ENCODE results near the gene SMNDC1. TPM values are rescaled to one million over a fixed set of nuclear protein-coding genes. Genes with fewer than 3 reads are reported as not detected.
A peak's percentile ranks its signal among the peaks of the same experiment; 100 is the strongest.
"Not testable (repeated sequence)": the region's sequence is repeated elsewhere in the genome, so short reads cannot be mapped to it uniquely, and the experiment has no call there.

Gene SMNDC1
- total and polyA plus RNA-seq, 4 donors, result 4.9 to 6.8 (median 6.0) TPM

GRCh38 chr10:110273474-110273873 lies 31.2 kb downstream of the SMNDC1 start:
- no peak for TF ChIP-seq NR2F2 (IDR thresholded peaks at IDR 0.05)
- no peak for TF ChIP-seq GABPA (IDR thresholded peaks at IDR 0.05 in 1 of 2, conservative IDR thresholded peaks at IDR 0.05 in 1 of 2)
- TF ChIP-seq YY1 (IDR thresholded peaks at IDR 0.05), result peak; percentile 29
- TF ChIP-seq HNF4A (conservative IDR thresholded peaks at IDR 0.05), result peak in 1 of 2 donors; percentile 37
- peak in 1 of 2 donors; percentile 40 for TF ChIP-seq JUND (IDR thresholded peaks at IDR 0.05)
- TF ChIP-seq TAF1 (conservative IDR thresholded peaks at IDR 0.05), result no peak
- Histone ChIP-seq H3K4me1 (ENCODE audit: control insufficient read depth in 4 of 4, insufficient read depth in 4 of 4, low read length in 3 of 4) (peaks cover 6 to 21% (median 16%) of the 10 kb centered on the region in 4 donors), H3K9me3 (ENCODE audit: control insufficient read depth in 4 of 4, low read length in 3 of 4) (no peaks in the 10 kb centered on the region), H3K27me3 (ENCODE audit: control insufficient read depth in 4 of 4, insufficient read depth in 4 of 4, low read length in 3 of 4) (no peaks in the 10 kb centered on the region), H3K36me3 (ENCODE audit: control insufficient read depth in 4 of 4, insufficient read depth in 3 of 4, low read depth in 1 of 4, low read length in 3 of 4) (peaks cover 0 to 2% (median 0%) of the 10 kb centered on the region in 4 donors), H3K4me3 (ENCODE audit: low read depth in 1 of 3, low read length in 3 of 3) (no peak overlapping the region), H3K27ac (ENCODE audit: low read depth in 1 of 2, low read length in 2 of 2) (no peak overlapping the region), H3K9ac (ENCODE audit: low read depth in 1 of 2, low read length in 2 of 2) (no peak overlapping the region)
- no peak for DNase-seq (ENCODE audit: low spot score)
- WGBS, result 53% methylated on average over 4 of the region's 4 CpGs

- DNase-seq (ENCODE audit: low spot score); H3K36me3 ChIP-seq (ENCODE audit: control insufficient read depth in 4 of 4, insufficient read depth in 3 of 4, low read depth in 1 of 4, low read length in 3 of 4); H3K27me3 ChIP-seq (ENCODE audit: control insufficient read depth in 4 of 4, insufficient read depth in 4 of 4, low read length in 3 of 4); H3K4me3 ChIP-seq (ENCODE audit: low read depth in 1 of 3, low read length in 3 of 3); H3K27ac ChIP-seq (ENCODE audit: low read depth in 1 of 2, low read length in 2 of 2); H3K9ac ChIP-seq (ENCODE audit: low read depth in 1 of 2, low read length in 2 of 2); H3K9me3 ChIP-seq (ENCODE audit: control insufficient read depth in 4 of 4, low read length in 3 of 4): not testable (repeated sequence)
- H3K4me1 ChIP-seq (ENCODE audit: control insufficient read depth in 4 of 4, insufficient read depth in 4 of 4, low read length in 3 of 4), result peaks cover 6 to 23% (median 20%) of the 10 kb centered on the region in 4 donors
- WGBS, result 96% methylated on average over 15 of the region's 15 CpGs
Observed at GRCh38 chr10:110272995-110273394, 31.7 kb downstream of the SMNDC1 start.

GRCh38 chr10:110269374-110270318 lies 35.1 kb downstream of the SMNDC1 start:
- H3K36me3 ChIP-seq (ENCODE audit: control insufficient read depth in 4 of 4, insufficient read depth in 3 of 4, low read depth in 1 of 4, low read length in 3 of 4), result no peaks in the 10 kb centered on the region
- no peaks in the 10 kb centered on the region for H3K9me3 ChIP-seq (ENCODE audit: control insufficient read depth in 4 of 4, low read length in 3 of 4)
- DNase-seq (ENCODE audit: low spot score), result no peak
- peaks cover 6 to 28% (median 22%) of the 10 kb centered on the region in 4 donors for H3K4me1 ChIP-seq (ENCODE audit: control insufficient read depth in 4 of 4, insufficient read depth in 4 of 4, low read length in 3 of 4)
- peak overlapping the region; percentile 55 to 97 for H3K9ac ChIP-seq (ENCODE audit: low read depth in 1 of 2, low read length in 2 of 2)
- H3K27ac ChIP-seq (ENCODE audit: low read depth in 1 of 2, low read length in 2 of 2), result peak overlapping the region; percentile 94 to 98
- peak overlapping the region; percentile 55 to 69 (median 65) for H3K4me3 ChIP-seq (ENCODE audit: low read depth in 1 of 3, low read length in 3 of 3)
- peak; percentile 93 to 94 for TF ChIP-seq HNF4A (conservative IDR thresholded peaks at IDR 0.05)
- TF ChIP-seq EGR1 (IDR thresholded peaks at IDR 0.05; ENCODE audit: low read depth in 2 of 2), result peak in 1 of 2 donors; percentile 20
- TF ChIP-seq SP1 (IDR thresholded peaks at IDR 0.05), result peak; percentile 85
- TF ChIP-seq CTCF (IDR thresholded peaks at IDR 0.05; ENCODE audit: low read depth, low read length, missing input control), result no peak
- peak in 1 of 2 donors; percentile 22 for TF ChIP-seq GABPA (IDR thresholded peaks at IDR 0.05 in 1 of 2, conservative IDR thresholded peaks at IDR 0.05 in 1 of 2)
- TF ChIP-seq RAD21 (IDR thresholded peaks at IDR 0.05), result peak; percentile 34 to 50
- peak; percentile 86 for TF ChIP-seq FOXA2 (IDR thresholded peaks at IDR 0.05)
- TF ChIP-seq HNF4G (IDR thresholded peaks at IDR 0.05), result peak; percentile 80
- peak; percentile 60 for TF ChIP-seq ATF3 (IDR thresholded peaks at IDR 0.05)
- peak; percentile 34 for TF ChIP-seq TAF1 (conservative IDR thresholded peaks at IDR 0.05)
- TF ChIP-seq JUND (IDR thresholded peaks at IDR 0.05), result peak; percentile 51 to 80
- TF ChIP-seq FOXA1 (IDR thresholded peaks at IDR 0.05), result peak; percentile 65
- TF ChIP-seq ZBTB33 (IDR thresholded peaks at IDR 0.05), result peak; percentile 78
- peak; percentile 83 for TF ChIP-seq YY1 (IDR thresholded peaks at IDR 0.05)
- TF ChIP-seq NR2F2 (IDR thresholded peaks at IDR 0.05), result no peak
- TF ChIP-seq RXRA (IDR thresholded peaks at IDR 0.05), result peak; percentile 40 to 91
- peak; percentile 56 for TF ChIP-seq MAX (IDR thresholded peaks at IDR 0.05)
- TF ChIP-seq REST (IDR thresholded peaks at IDR 0.05), result peak; percentile 92
- H3K27me3 ChIP-seq (ENCODE audit: control insufficient read depth in 4 of 4, insufficient read depth in 4 of 4, low read length in 3 of 4), result no peaks in the 10 kb centered on the region
- WGBS, result 9% methylated on average over 4 of the region's 4 CpGs

All from liver (tissue), 9 donors.